PC-3 (cell line): ENCODE measurements around the gene ZCCHC7. TPM values are rescaled to one million over a fixed set of nuclear protein-coding genes. Genes with fewer than 3 reads are reported as not detected.

Source experiments
- ATAC-seq: fragments of 200-7000 bp; cut with Tn5 transposase; 2 replicates; pipeline ENCODE4 v1.9.1; 2020; ENCODE audit warnings: mild to moderate bottlenecking, moderate library complexity
- BruUV-seq: library from RNA; stranded (reverse); fragments of 400-500 nt; replicated peaks from 2 replicates; lab custom pipeline; 2021; lab: Mats Ljungman, UMichigan
- CTCF ChIA-PET: fragments of 300-600 bp; sonication (Branson Sonifier 250); formaldehyde crosslinking; loops from one replicate; lab custom pipeline; 2022; ENCODE audit warnings: antibody characterized with exemption; lab: Charles Lee
- POLR2A ChIA-PET: fragments of 300-600 bp; sonication (Branson Sonifier 250); formaldehyde crosslinking; loops from one replicate; lab custom pipeline; 2022; ENCODE audit warnings: antibody characterized with exemption; ENCODE audit not compliant: unreplicated experiment; lab: Charles Lee
- DNase-seq: peaks from one replicate; pipeline ENCODE4 v3.0.0-alpha.2; 2015
- H2AFZ ChIP-seq: fragments of 300-600 bp; sonication (generic); 2 replicates; pipeline ENCODE4 v1.6.0; 2016; ENCODE audit warnings: antibody characterized with exemption, low read length
- H3F3A ChIP-seq: fragments of 300-600 bp; sonication (generic); one replicate; pipeline ENCODE4 v1.6.0; 2017; ENCODE audit warnings: antibody characterized with exemption, low read length, control low read depth, mild to moderate bottlenecking; ENCODE audit not compliant: unreplicated experiment
- H3K27ac ChIP-seq: fragments of 300-600 bp; sonication (generic); 2 replicates; pipeline ENCODE4 v1.5.1; 2016; ENCODE audit warnings: mild to moderate bottlenecking, low read length
- H3K27me3 ChIP-seq: fragments of 300-600 bp; sonication (generic); 2 replicates; pipeline ENCODE4 v1.6.1; 2016; ENCODE audit warnings: low read length, mixed read lengths
- H3K36me3 ChIP-seq: fragments of 300-600 bp; sonication (generic); 2 replicates; pipeline ENCODE4 v1.6.1; 2016; ENCODE audit warnings: low read depth, mixed run types, low read length, mixed read lengths
- H3K4me1 ChIP-seq: fragments of 300-600 bp; sonication (generic); 2 replicates; pipeline ENCODE4 v1.5.1; 2016; ENCODE audit warnings: low read length; ENCODE audit not compliant: insufficient read depth
- H3K4me2 ChIP-seq: fragments of 300-600 bp; sonication (generic); 2 replicates; pipeline ENCODE4 v1.6.0; 2016; ENCODE audit warnings: low read length
- H3K4me3 ChIP-seq: fragments of 300-600 bp; sonication (generic); 2 replicates; pipeline ENCODE4 v1.5.1; 2016; ENCODE audit warnings: mild to moderate bottlenecking, low read length, mixed read lengths
- H3K79me2 ChIP-seq: fragments of 300-600 bp; sonication (generic); 2 replicates; pipeline ENCODE4 v1.6.1; 2017; ENCODE audit warnings: low read length, mixed read lengths
- H3K9ac ChIP-seq: fragments of 300-600 bp; sonication (generic); 2 replicates; pipeline ENCODE4 v1.6.0; 2016; ENCODE audit warnings: mild to moderate bottlenecking, low read length
- H3K9me2 ChIP-seq: fragments of 300-600 bp; sonication (generic); replicated peaks from 2 replicates; pipeline ENCODE4 v1.6.1; 2016; ENCODE audit warnings: mixed run types, low read length, mixed read lengths
- H3K9me3 ChIP-seq: fragments of 300-600 bp; sonication (generic); 2 replicates; pipeline ENCODE4 v1.6.1; 2016; ENCODE audit warnings: low read length, mixed read lengths
- H4K20me1 ChIP-seq: fragments of 300-600 bp; sonication (generic); 2 replicates; pipeline ENCODE4 v1.6.1; 2016; ENCODE audit warnings: low read length, mixed read lengths
- CTCF ChIP-seq: fragments of 300-600 bp; sonication (generic); conservative IDR thresholded peaks from 2 replicates; pipeline ENCODE4 v1.5.1; 2017; ENCODE audit warnings: antibody characterized with exemption, low read depth, mild to moderate bottlenecking, low read length
- EZH2 ChIP-seq: fragments of 300-600 bp; sonication (generic); IDR thresholded peaks from one replicate; pipeline ENCODE4 v1.6.1; 2017; ENCODE audit warnings: antibody characterized with exemption, mild to moderate bottlenecking, low read length; ENCODE audit not compliant: unreplicated experiment
- EZH2phosphoT487 ChIP-seq: fragments of 300-600 bp; sonication (generic); IDR thresholded peaks from 2 replicates; pipeline ENCODE4 v1.6.1; 2018; ENCODE audit warnings: mild to moderate bottlenecking, antibody characterized with exemption, low read length, borderline replicate concordance
- intact Hi-C: fragments of 100-400 bp; cut with micrococcal nuclease; formaldehyde crosslinking; loops from 2 replicates; pipeline ENCODE4 v1.9.0; 2023
- total RNA-seq: library from RNA; depleted of rRNA; stranded (reverse); fragments of >200 nt; gene quantifications from 2 replicates; pipeline ENCODE4 v1.2.3, GENCODE V29; 2014

Gene ZCCHC7
- total RNA-seq, 1 experiment from 2014 or later, result 6.5 TPM

- Histone ChIP-seq H3K9me2 (no peaks in the 10 kb centered on the region), H3K4me1 (peaks cover 8% of the 10 kb centered on the region), H4K20me1 (no peaks in the 10 kb centered on the region), H3K9ac (no peak overlapping the region), H3K27ac (no peak overlapping the region), H3F3A (no peaks in the 10 kb centered on the region), H3K4me3 (no peak overlapping the region), H3K4me2 (no peak overlapping the region), H3K36me3 (no peaks in the 10 kb centered on the region), H3K27me3 (no peaks in the 10 kb centered on the region), H3K79me2 (no peaks in the 10 kb centered on the region), H2AFZ (no peak overlapping the region), H3K9me3 (no peaks in the 10 kb centered on the region)
- TF ChIP-seq EZH2phosphoT487 (no peak), CTCF (no peak), EZH2 (no peak)
- intact Hi-C loops, result no loop called here
- BruUV-seq, result no TSS peak
- POLR2A ChIA-PET, result no interaction called here
- CTCF ChIA-PET, result interaction anchor here (0.6 kb wide), 1 partner anchor 105 kb away, joined by 3 read pairs; no protein-coding TSS in a partner anchor
- no peak for DNase-seq
- no peak for ATAC-seq
Measured at GRCh38 chr9:37096628-37097027, 23.7 kb upstream of the ZCCHC7 start.

DNA sequence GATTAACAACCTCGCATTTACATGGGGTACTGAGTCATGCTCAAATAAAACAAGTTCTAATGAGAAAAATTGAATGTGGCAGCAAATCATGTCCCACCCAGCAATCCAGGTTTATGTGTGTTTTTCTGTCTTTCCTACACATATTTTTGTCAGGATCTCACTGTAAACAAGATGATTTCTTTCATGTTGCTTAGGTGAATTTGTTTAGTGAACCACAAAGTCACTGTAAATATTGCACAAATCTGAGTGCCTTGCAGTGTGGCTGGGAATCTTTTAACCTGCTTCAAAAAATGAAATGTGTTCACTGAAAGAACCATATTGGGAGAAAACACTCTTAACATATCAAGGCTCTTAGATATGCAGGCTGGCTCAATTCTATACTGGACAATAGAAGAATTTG, 23.1 kb upstream of the ZCCHC7 start:
- H3K9me3 ChIP-seq, result no peaks in the 10 kb centered on the region
- no TSS peak for BruUV-seq
- intact Hi-C loops, result no loop called here
- no peaks in the 10 kb centered on the region for H4K20me1 ChIP-seq
- H3K4me1 ChIP-seq, result peaks cover 8% of the 10 kb centered on the region
- DNase-seq (no peak), ATAC-seq (no peak)
- no peak overlapping the region for H3K9ac ChIP-seq
- no peak overlapping the region for H3K4me3 ChIP-seq
- no peaks in the 10 kb centered on the region for H3K27me3 ChIP-seq
- H3K4me2 ChIP-seq, result no peak overlapping the region
- H3F3A ChIP-seq, result no peaks in the 10 kb centered on the region
- no peak overlapping the region for H3K27ac ChIP-seq
- H2AFZ ChIP-seq, result no peak overlapping the region
- ChIA-PET POLR2A (no interaction called here), CTCF (interaction anchor here (0.6 kb wide), 1 partner anchor 106 kb away, joined by 3 read pairs; no protein-coding TSS in a partner anchor)
- no peaks in the 10 kb centered on the region for H3K36me3 ChIP-seq
- H3K79me2 ChIP-seq, result no peaks in the 10 kb centered on the region
- H3K9me2 ChIP-seq, result no peaks in the 10 kb centered on the region
- TF ChIP-seq CTCF (no peak), EZH2 (no peak), EZH2phosphoT487 (no peak)

DNA sequence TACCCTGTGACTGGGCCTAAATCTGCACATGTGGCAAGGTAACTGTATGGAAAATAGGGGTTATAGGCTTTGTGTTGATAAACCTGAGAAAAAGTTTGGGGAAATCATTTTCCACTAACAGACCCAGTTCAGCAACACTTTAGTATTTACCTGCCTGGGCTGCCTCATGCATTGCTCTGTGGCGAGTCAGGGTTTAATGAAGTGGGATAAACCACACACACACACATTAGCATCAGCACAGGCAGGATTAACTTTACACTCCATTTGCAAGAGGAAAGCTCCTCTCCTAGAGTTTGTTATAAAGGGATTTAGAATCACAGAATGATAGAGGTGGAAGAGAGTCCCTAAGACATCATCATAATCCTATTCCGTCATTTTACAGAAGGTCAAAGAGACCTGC, 20.0 kb upstream of the ZCCHC7 start:
- ATAC-seq (peak; percentile 90), DNase-seq (peak; percentile 44)
- ChIA-PET CTCF (no interaction called here), POLR2A (no interaction called here)
- intact Hi-C loops, result no loop called here
- Histone ChIP-seq H2AFZ (no peak overlapping the region), H3F3A (no peaks in the 10 kb centered on the region), H3K4me1 (peaks cover 8% of the 10 kb centered on the region), H3K4me2 (no peak overlapping the region), H3K9me3 (no peaks in the 10 kb centered on the region), H4K20me1 (no peaks in the 10 kb centered on the region), H3K27ac (no peak overlapping the region), H3K79me2 (no peaks in the 10 kb centered on the region), H3K9me2 (no peaks in the 10 kb centered on the region), H3K9ac (no peak overlapping the region), H3K27me3 (no peaks in the 10 kb centered on the region), H3K4me3 (no peak overlapping the region), H3K36me3 (no peaks in the 10 kb centered on the region)
- no TSS peak for BruUV-seq
- TF ChIP-seq EZH2phosphoT487 (no peak), EZH2 (no peak), CTCF (no peak)
